Neural cell (in vitro differentiated cells): ENCODE measurements around the gene ATP13A3. TPM values are rescaled to one million over a fixed set of nuclear protein-coding genes. Genes with fewer than 3 reads are reported as not detected.

Experiments
- H2AFZ ChIP-seq: fragments of 200-600, 300-800 bp; sonication (generic), shearing (Covaris generic); 2 replicates; pipeline ENCODE4 v1.6.0; 2014; ENCODE audit warnings: low read depth, mild to moderate bottlenecking, antibody characterized with exemption, low read length, moderate library complexity
- H3F3A ChIP-seq: fragments of 200-600 bp; shearing (Covaris generic); 2 replicates; pipeline ENCODE4 v1.6.1; 2016; ENCODE audit warnings: mild to moderate bottlenecking, moderate library complexity, mixed read lengths, antibody characterized with exemption, low read length; ENCODE audit not compliant: insufficient read depth, poor library complexity, severe bottlenecking
- H3K27ac ChIP-seq: fragments of 200-600, 300-800 bp; sonication (generic), shearing (Covaris generic); 2 replicates; pipeline ENCODE4 v1.5.1; 2014; ENCODE audit warnings: mild to moderate bottlenecking, low read length, moderate library complexity
- H3K27me3 ChIP-seq: fragments of 300-800, 200-600 bp; sonication (generic), shearing (Covaris generic); 2 replicates; pipeline ENCODE4 v1.6.0; 2014; ENCODE audit warnings: mild to moderate bottlenecking, low read depth, low read length, moderate library complexity; ENCODE audit not compliant: insufficient read depth
- H3K36me3 ChIP-seq: fragments of 300-800, 200-600 bp; sonication (generic), shearing (Covaris generic); 2 replicates; pipeline ENCODE4 v1.5.1; 2014; ENCODE audit warnings: mild to moderate bottlenecking, antibody characterized with exemption, low read length, moderate library complexity; ENCODE audit not compliant: insufficient read depth
- H3K4me2 ChIP-seq: fragments of 300-800, 200-600 bp; sonication (generic), shearing (Covaris generic); 2 replicates; pipeline ENCODE4 v1.6.0; 2014; ENCODE audit warnings: mild to moderate bottlenecking, low read length
- H3K4me3 ChIP-seq: fragments of 300-800, 200-600 bp; sonication (generic), shearing (Covaris generic); 2 replicates; pipeline ENCODE4 v1.5.1; 2014; ENCODE audit warnings: mild to moderate bottlenecking, low read length, moderate library complexity
- H3K79me2 ChIP-seq: fragments of 200-600 bp; shearing (Covaris generic); replicated peaks from 2 replicates; pipeline ENCODE4 v1.6.0; 2014; ENCODE audit warnings: mild to moderate bottlenecking, low read length, moderate library complexity; ENCODE audit not compliant: insufficient read depth
- H3K9ac ChIP-seq: fragments of 300-800, 200-600 bp; sonication (generic), shearing (Covaris generic); 2 replicates; pipeline ENCODE4 v1.6.1; 2016; ENCODE audit warnings: mild to moderate bottlenecking, low read length, mixed read lengths
- H3K9me2 ChIP-seq: fragments of 200-600 bp; shearing (Covaris generic); 2 replicates; pipeline ENCODE4 v1.6.1; 2016; ENCODE audit warnings: mild to moderate bottlenecking, low read length, mixed read lengths; ENCODE audit not compliant: insufficient read depth
- H3K9me3 ChIP-seq: fragments of 200-600, 300-800 bp; sonication (generic), shearing (Covaris generic); 2 replicates; pipeline ENCODE4 v1.6.1; 2016; ENCODE audit warnings: mild to moderate bottlenecking, mixed run types, low read length, moderate library complexity, mixed read lengths
- H4K20me1 ChIP-seq: fragments of 200-600 bp; shearing (Covaris generic); 2 replicates; pipeline ENCODE4 v1.6.1; 2016; ENCODE audit warnings: mild to moderate bottlenecking, mixed run types; ENCODE audit not compliant: insufficient read depth
- CTCF ChIP-seq: fragments of 450-650 bp; IDR thresholded peaks from 2 replicates; pipeline ENCODE4 v1.5.1; 2014; ENCODE audit warnings: antibody characterized with exemption, mild to moderate bottlenecking, moderate library complexity; ENCODE audit not compliant: poor library complexity, severe bottlenecking
- EP300 ChIP-seq: fragments of 450-650 bp; conservative IDR thresholded peaks from 2 replicates; pipeline ENCODE4 v1.6.1; 2014; ENCODE audit warnings: antibody characterized with exemption, mild to moderate bottlenecking, moderate library complexity; ENCODE audit not compliant: poor library complexity, severe bottlenecking
- EZH2 ChIP-seq: fragments of 200-600, 300-800 bp; shearing (Covaris generic), sonication (generic); IDR thresholded peaks from 2 replicates; pipeline ENCODE4 v1.6.1; 2014; ENCODE audit warnings: antibody characterized with exemption, low read length, borderline replicate concordance, mild to moderate bottlenecking; ENCODE audit not compliant: insufficient read depth, poor library complexity, severe bottlenecking
- MXI1 ChIP-seq: fragments of 450-650 bp; conservative IDR thresholded peaks from 2 replicates; pipeline ENCODE4 v1.6.1; 2014; ENCODE audit warnings: antibody characterized with exemption, mild to moderate bottlenecking; ENCODE audit not compliant: poor library complexity, severe bottlenecking
- POLR2AphosphoS5 ChIP-seq: IDR thresholded peaks from 2 replicates; pipeline ENCODE4 v1.6.1; 2012
- RAD21 ChIP-seq: fragments of 450-650 bp; conservative IDR thresholded peaks from 2 replicates; pipeline ENCODE4 v1.6.1; 2014; ENCODE audit warnings: antibody characterized with exemption, mild to moderate bottlenecking, moderate library complexity
- REST ChIP-seq: IDR thresholded peaks from 2 replicates; pipeline ENCODE4 v1.6.1; 2012; ENCODE audit warnings: borderline replicate concordance
- SMC3 ChIP-seq: fragments of 450-650 bp; conservative IDR thresholded peaks from 2 replicates; pipeline ENCODE4 v1.6.1; 2014; ENCODE audit warnings: antibody characterized with exemption, mild to moderate bottlenecking, moderate library complexity; ENCODE audit not compliant: poor library complexity
- TAF1 ChIP-seq: IDR thresholded peaks from 2 replicates; pipeline ENCODE4 v1.6.1; 2012; ENCODE audit warnings: low read depth
- polyA plus RNA-seq: library from polyadenylated mRNA; depleted of rRNA; stranded (reverse); fragments of >200 nt; gene quantifications from 2 replicates; pipeline ENCODE4 v1.2.3, GENCODE V29; 2014

ATP13A3 gene
- polyA plus RNA-seq, 1 donor from 2014 or later = 64.7 TPM

DNA sequence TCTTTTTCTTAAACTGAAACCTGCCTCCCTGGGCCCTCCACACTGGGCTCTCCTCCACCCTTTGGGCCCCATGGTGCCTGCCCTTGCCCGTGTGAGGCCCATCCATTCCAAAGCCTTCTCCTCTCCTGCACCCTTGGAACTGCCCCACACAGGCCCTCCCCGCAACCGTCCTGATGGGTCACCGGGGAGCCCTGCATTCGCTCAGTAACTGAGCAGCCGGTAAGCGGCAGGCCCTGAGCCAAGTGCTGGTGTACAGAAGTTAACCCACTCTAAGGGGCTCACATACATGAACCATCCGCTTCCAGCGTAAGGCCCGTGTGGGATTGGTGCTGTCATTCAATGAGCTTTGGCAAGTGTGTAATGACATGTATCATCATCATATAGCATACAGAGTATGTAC, 111.9 kb downstream of the ATP13A3 start:
- no peak overlapping the region for H3K9ac ChIP-seq
- no peak overlapping the region for H3K4me3 ChIP-seq
- H2AFZ ChIP-seq = no peak overlapping the region
- TF ChIP-seq EZH2 (no peak), SMC3 (no peak), MXI1 (no peak), RAD21 (no peak), EP300 (no peak), REST (no peak), TAF1 (no peak), CTCF (no peak), POLR2AphosphoS5 (no peak)
- H3K27me3 ChIP-seq = no peaks in the 10 kb centered on the region
- H3K4me2 ChIP-seq = no peak overlapping the region
- H3K79me2 ChIP-seq = no peaks in the 10 kb centered on the region
- H3K9me2 ChIP-seq = no peaks in the 10 kb centered on the region
- H3K36me3 ChIP-seq = no peaks in the 10 kb centered on the region
- H3F3A ChIP-seq = no peaks in the 10 kb centered on the region
- H3K9me3 ChIP-seq = no peaks in the 10 kb centered on the region
- H3K27ac ChIP-seq = no peak overlapping the region
- H4K20me1 ChIP-seq = no peaks in the 10 kb centered on the region

DNA sequence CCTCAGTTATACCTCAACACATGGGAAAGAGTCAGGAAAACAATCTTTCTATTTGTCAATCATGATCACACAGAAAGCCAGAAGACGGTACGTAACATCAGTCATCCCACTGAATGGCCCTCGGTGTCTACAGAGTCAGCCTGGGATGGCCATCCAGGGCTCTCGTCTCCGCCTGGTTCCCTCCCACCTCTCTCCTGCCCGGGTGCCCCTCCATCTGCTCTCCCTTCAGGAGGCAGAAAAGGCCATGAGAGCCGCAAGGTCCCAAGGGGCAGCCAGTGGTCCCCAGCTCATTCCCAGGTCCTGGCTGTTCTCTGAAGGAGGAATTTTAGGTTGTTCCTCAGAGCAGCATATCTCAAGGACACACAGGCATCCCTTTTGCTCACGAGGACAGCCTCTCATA, 112.9 kb downstream of the ATP13A3 start:
- H3K27ac ChIP-seq = no peak overlapping the region
- no peaks in the 10 kb centered on the region for H4K20me1 ChIP-seq
- no peaks in the 10 kb centered on the region for H3K9me3 ChIP-seq
- H2AFZ ChIP-seq = no peak overlapping the region
- no peaks in the 10 kb centered on the region for H3K27me3 ChIP-seq
- H3K9ac ChIP-seq = no peak overlapping the region
- TF ChIP-seq SMC3 (no peak), REST (no peak), POLR2AphosphoS5 (no peak), TAF1 (no peak), RAD21 (no peak), EP300 (no peak), MXI1 (no peak), CTCF (no peak), EZH2 (no peak)
- H3K4me3 ChIP-seq = no peak overlapping the region
- H3F3A ChIP-seq = no peaks in the 10 kb centered on the region
- no peak overlapping the region for H3K4me2 ChIP-seq
- H3K79me2 ChIP-seq = no peaks in the 10 kb centered on the region
- H3K9me2 ChIP-seq = no peaks in the 10 kb centered on the region
- H3K36me3 ChIP-seq = no peaks in the 10 kb centered on the region
